ENCODE data around the gene R3HDM2. TPM values are rescaled to one million over a fixed set of nuclear protein-coding genes. Genes with fewer than 3 reads are reported as not detected.
A peak's percentile ranks its signal among the peaks of the same experiment; 100 is the strongest.

Gene R3HDM2
- total RNA-seq, 2 experiments from 2014 or later = 59.0 to 61.7 TPM

- Mint-ChIP-seq H3K9me3 (ENCODE audit: insufficient read depth) (no peaks in the 10 kb centered on the region), H3K27me3 (ENCODE audit: low read depth) (peaks cover 3% of the 10 kb centered on the region), H3K36me3 (ENCODE audit: low read depth) (peaks cover 33% of the 10 kb centered on the region), H3K4me3 (no peak overlapping the region), H3K27ac (peak overlapping the region; percentile 5), H3K4me1 (ENCODE audit: low read depth) (peaks cover 44% of the 10 kb centered on the region)
- no peak for DNase-seq
- CTCF ChIA-PET = interaction anchor here (0.8 to 2.3 kb wide), 4 partner anchors 8 to 14 kb away, joined by 3 to 14 read pairs (median 6); partner anchors contain the start of gene INHBE
- POLR2A ChIA-PET = interaction anchor here (0.6 to 2.4 kb wide), 6 partner anchors 9 to 1120 kb away, joined by 3 to 11 read pairs (median 3); partner anchors contain the start of gene DDIT3
- no peak for ATAC-seq
Observed at GRCh38 chr12:57465747-57466505, 35.1 kb upstream of the R3HDM2 start.

GRCh38 chr12:57465030-57465746 is 34.3 kb upstream of the R3HDM2 start:
- no peaks in the 10 kb centered on the region for H3K9me3 Mint-ChIP-seq (ENCODE audit: insufficient read depth)
- H3K4me1 Mint-ChIP-seq (ENCODE audit: low read depth) = peaks cover 49% of the 10 kb centered on the region
- peak overlapping the region; percentile 13 for H3K27ac Mint-ChIP-seq
- peaks cover 8% of the 10 kb centered on the region for H3K27me3 Mint-ChIP-seq (ENCODE audit: low read depth)
- ChIA-PET CTCF (interaction anchor here (2.1 to 2.3 kb wide), 2 partner anchors 10 to 12 kb away, joined by 8 to 14 read pairs; partner anchors contain the start of gene INHBE), POLR2A (interaction anchor here (0.8 to 2.4 kb wide), 4 partner anchors 10 to 245 kb away, joined by 3 to 11 read pairs (median 4); partner anchors contain the start of gene DDIT3)
- DNase-seq (no peak), ATAC-seq (no peak)
- H3K36me3 Mint-ChIP-seq (ENCODE audit: low read depth) = peaks cover 29% of the 10 kb centered on the region
- no peak overlapping the region for H3K4me3 Mint-ChIP-seq

DNA sequence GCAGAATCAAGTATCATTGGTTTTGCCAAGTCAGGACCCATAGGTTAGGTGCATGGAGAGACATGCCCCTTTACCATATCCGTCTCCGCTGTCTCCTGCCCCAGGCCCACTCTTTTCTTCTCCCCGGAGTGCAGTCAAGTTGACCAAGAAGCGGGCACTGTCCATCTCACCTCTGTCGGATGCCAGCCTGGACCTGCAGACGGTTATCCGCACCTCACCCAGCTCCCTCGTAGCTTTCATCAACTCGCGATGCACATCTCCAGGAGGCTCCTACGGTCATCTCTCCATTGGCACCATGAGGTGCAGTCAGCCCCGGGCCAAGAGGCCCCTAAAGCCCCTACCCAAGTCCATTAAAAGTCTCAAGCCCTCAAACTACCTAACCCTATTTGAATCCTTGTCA is 33.7 kb upstream of the R3HDM2 start:
- no peak for ATAC-seq

DNA sequence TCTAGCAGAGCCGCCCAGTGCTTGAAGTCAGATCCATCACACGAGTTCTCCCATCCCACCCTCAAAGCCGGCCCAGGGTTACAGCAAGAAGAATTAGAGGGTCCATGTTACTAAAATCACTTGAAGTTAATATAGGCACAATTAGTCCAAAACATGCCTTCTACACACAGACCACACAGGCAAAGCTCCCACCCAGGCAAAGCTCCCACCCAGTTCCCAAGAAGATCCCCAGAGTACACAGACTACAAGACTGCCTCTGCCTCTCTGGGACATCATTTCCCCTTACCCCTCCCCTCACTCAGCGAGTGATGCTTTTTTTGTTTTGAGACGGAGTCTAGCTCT is 32.0 kb upstream of the R3HDM2 start:
- POLR2A ChIA-PET = interaction anchor here (1.2 to 6.7 kb wide), 3 partner anchors 9 to 15 kb away, joined by 4 to 74 read pairs (median 11); partner anchors contain the start of gene ARHGAP9
- ATAC-seq = no peak

More for the DNA sequence above, 33.7 kb upstream of the R3HDM2 start:
- H3K4me3 Mint-ChIP-seq = no peak overlapping the region
- H3K36me3 Mint-ChIP-seq (ENCODE audit: low read depth) = peaks cover 25% of the 10 kb centered on the region
- no peaks in the 10 kb centered on the region for H3K9me3 Mint-ChIP-seq (ENCODE audit: insufficient read depth)
- peaks cover 9% of the 10 kb centered on the region for H3K27me3 Mint-ChIP-seq (ENCODE audit: low read depth)
- H3K4me1 Mint-ChIP-seq (ENCODE audit: low read depth) = peaks cover 50% of the 10 kb centered on the region
- no peak overlapping the region for H3K27ac Mint-ChIP-seq
- DNase-seq = no peak
- CTCF ChIA-PET = interaction anchor here (2.3 kb wide), 1 partner anchor 9 kb away, joined by 8 read pairs; the partner anchor contains the start of gene INHBE
- POLR2A ChIA-PET = interaction anchor here (2.4 kb wide), 1 partner anchor 13 kb away, joined by 11 read pairs; no protein-coding TSS in a partner anchor

GRCh38 chr12:57462251-57462911 is 31.5 kb upstream of the R3HDM2 start:
- peak overlapping the region; percentile 83 for H3K4me3 Mint-ChIP-seq
- H3K36me3 Mint-ChIP-seq (ENCODE audit: low read depth) = peaks cover 6% of the 10 kb centered on the region
- DNase-seq = peak; percentile 94
- H3K27ac Mint-ChIP-seq = peak overlapping the region; percentile 80
- ATAC-seq = peak; percentile 78
- H3K4me1 Mint-ChIP-seq (ENCODE audit: low read depth) = peaks cover 63% of the 10 kb centered on the region
- H3K9me3 Mint-ChIP-seq (ENCODE audit: insufficient read depth) = no peaks in the 10 kb centered on the region
- CTCF ChIA-PET = interaction anchor here (0.9 to 3.1 kb wide), 16 partner anchors 10 to 249 kb away, joined by 3 to 57 read pairs (median 3); partner anchors contain the start of genes ARHGAP9 and INHBC
- H3K27me3 Mint-ChIP-seq (ENCODE audit: low read depth) = peaks cover 9% of the 10 kb centered on the region
- POLR2A ChIA-PET = interaction anchor here (1.2 to 6.7 kb wide), 3 partner anchors 9 to 16 kb away, joined by 4 to 74 read pairs (median 11); partner anchors contain the start of gene ARHGAP9

More for the DNA sequence above, 32.0 kb upstream of the R3HDM2 start:
- DNase-seq = no peak
- peaks cover 9% of the 10 kb centered on the region for H3K27me3 Mint-ChIP-seq (ENCODE audit: low read depth)
- peaks cover 62% of the 10 kb centered on the region for H3K4me1 Mint-ChIP-seq (ENCODE audit: low read depth)
- H3K4me3 Mint-ChIP-seq = peak overlapping the region; percentile 83
- CTCF ChIA-PET = interaction anchor here (0.9 to 3.1 kb wide), 11 partner anchors 10 to 249 kb away, joined by 3 to 57 read pairs (median 3); partner anchors contain the start of gene ARHGAP9
- H3K27ac Mint-ChIP-seq = peak overlapping the region; percentile 80
- peaks cover 11% of the 10 kb centered on the region for H3K36me3 Mint-ChIP-seq (ENCODE audit: low read depth)
- H3K9me3 Mint-ChIP-seq (ENCODE audit: insufficient read depth) = no peaks in the 10 kb centered on the region

- Mint-ChIP-seq H3K4me3 (peak overlapping the region; percentile 83), H3K27ac (peak overlapping the region; percentile 69), H3K36me3 (ENCODE audit: low read depth) (peaks cover 1% of the 10 kb centered on the region), H3K4me1 (ENCODE audit: low read depth) (peaks cover 60% of the 10 kb centered on the region), H3K27me3 (ENCODE audit: low read depth) (peaks cover 9% of the 10 kb centered on the region), H3K9me3 (ENCODE audit: insufficient read depth) (no peaks in the 10 kb centered on the region)
- POLR2A ChIA-PET = interaction anchor here (3.4 to 6.7 kb wide), 2 partner anchors 10 to 16 kb away, joined by 11 to 74 read pairs; partner anchors contain the start of gene ARHGAP9
- CTCF ChIA-PET = interaction anchor here (0.9 to 3.1 kb wide), 14 partner anchors 9 to 248 kb away, joined by 3 to 57 read pairs (median 3); partner anchors contain the start of genes ARHGAP9 and INHBC
- DNase-seq (no peak), ATAC-seq (no peak)
Observed at GRCh38 chr12:57461917-57462250, 31.0 kb upstream of the R3HDM2 start.

DNA sequence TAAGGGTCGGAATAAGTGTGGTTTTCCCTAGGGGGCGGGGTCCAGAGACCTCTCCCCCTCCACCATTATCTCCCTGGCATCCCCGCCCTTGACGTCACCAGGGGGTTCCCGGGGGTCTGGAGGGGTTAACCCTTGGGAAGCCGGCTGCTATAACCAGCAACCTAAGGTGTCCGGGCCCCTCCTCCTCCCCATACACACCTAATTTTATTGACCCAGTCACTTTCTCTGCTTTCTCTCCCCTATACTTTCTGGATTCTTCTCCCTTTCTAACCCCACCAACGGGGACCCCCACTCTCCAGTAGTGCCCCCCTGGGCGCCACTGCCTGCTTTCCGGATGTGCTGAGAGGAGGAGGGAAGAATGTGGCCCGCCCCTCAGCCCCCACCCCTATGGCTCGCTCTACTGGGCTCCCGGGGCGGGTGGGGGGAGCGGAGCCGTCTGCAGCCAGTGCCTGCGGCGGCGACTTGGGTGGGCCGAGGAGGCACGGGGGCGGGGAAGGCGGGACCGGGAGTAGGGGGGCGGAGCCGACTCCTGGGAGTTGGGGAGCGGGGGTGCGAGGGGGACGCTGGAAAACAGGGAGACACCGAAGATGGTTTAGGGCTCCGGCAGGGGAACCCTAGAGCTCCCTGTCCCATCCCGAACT is 30.6 kb upstream of the R3HDM2 start:
- H3K27ac Mint-ChIP-seq = peak overlapping the region; percentile 69
- peak overlapping the region; percentile 83 for H3K4me3 Mint-ChIP-seq
- no peaks in the 10 kb centered on the region for H3K36me3 Mint-ChIP-seq (ENCODE audit: low read depth)
- ATAC-seq (no peak), DNase-seq (peak; percentile 51)
- H3K4me1 Mint-ChIP-seq (ENCODE audit: low read depth) = peaks cover 62% of the 10 kb centered on the region
- peaks cover 9% of the 10 kb centered on the region for H3K27me3 Mint-ChIP-seq (ENCODE audit: low read depth)
- CTCF ChIA-PET = interaction anchor here (0.8 to 3.1 kb wide), 12 partner anchors 9 to 219 kb away, joined by 3 to 57 read pairs (median 3); partner anchors contain the start of genes ARHGAP9 and INHBC
- POLR2A ChIA-PET = interaction anchor here (0.6 to 6.7 kb wide), 3 partner anchors 10 to 22 kb away, joined by 3 to 74 read pairs (median 11); partner anchors contain the start of gene ARHGAP9
- no peaks in the 10 kb centered on the region for H3K9me3 Mint-ChIP-seq (ENCODE audit: insufficient read depth)

DNA sequence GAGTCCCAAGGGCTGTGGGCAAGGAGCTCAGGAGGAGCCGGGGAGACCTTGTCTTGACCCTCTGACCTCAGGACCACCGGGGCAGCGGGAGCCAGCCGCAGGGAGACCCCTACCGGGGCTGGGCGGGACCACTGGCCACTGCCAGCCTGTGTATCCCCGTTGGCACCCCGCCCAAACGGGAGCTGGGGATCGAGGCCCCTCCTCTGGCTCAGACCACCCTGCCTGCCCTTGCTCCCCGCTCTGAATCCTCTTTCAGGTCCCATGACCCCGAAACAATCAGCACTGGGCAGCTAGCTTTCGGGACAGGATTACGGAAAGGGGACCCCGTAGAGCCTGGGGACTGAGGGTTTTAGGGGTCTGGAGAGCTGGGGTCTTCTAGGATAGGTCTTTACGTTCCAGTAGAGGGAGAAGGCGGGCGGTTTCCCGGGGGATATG is 30.0 kb upstream of the R3HDM2 start:
- no peak overlapping the region for H3K27ac Mint-ChIP-seq
- H3K9me3 Mint-ChIP-seq (ENCODE audit: insufficient read depth) = no peaks in the 10 kb centered on the region
- H3K27me3 Mint-ChIP-seq (ENCODE audit: low read depth) = peaks cover 9% of the 10 kb centered on the region
- no peaks in the 10 kb centered on the region for H3K36me3 Mint-ChIP-seq (ENCODE audit: low read depth)
- CTCF ChIA-PET = interaction anchor here (0.8 to 2.6 kb wide), 5 partner anchors 12 to 218 kb away, joined by 3 to 12 read pairs (median 4); partner anchors contain the start of gene INHBC
- H3K4me1 Mint-ChIP-seq (ENCODE audit: low read depth) = peaks cover 66% of the 10 kb centered on the region
- POLR2A ChIA-PET = interaction anchor here (0.6 to 6.7 kb wide), 3 partner anchors 11 to 23 kb away, joined by 3 to 74 read pairs (median 11); partner anchors contain the start of gene ARHGAP9
- DNase-seq (no peak), ATAC-seq (no peak)
- peak overlapping the region; percentile 83 for H3K4me3 Mint-ChIP-seq

GRCh38 chr12:57460468-57460784 is 29.6 kb upstream of the R3HDM2 start:
- ATAC-seq = no peak
- peak overlapping the region; percentile 75 for H3K4me3 Mint-ChIP-seq
- no peaks in the 10 kb centered on the region for H3K9me3 Mint-ChIP-seq (ENCODE audit: insufficient read depth)
- H3K27me3 Mint-ChIP-seq (ENCODE audit: low read depth) = peaks cover 9% of the 10 kb centered on the region
- DNase-seq = peak; percentile 49
- POLR2A ChIA-PET = interaction anchor here (3.4 to 6.7 kb wide), 2 partner anchors 11 to 18 kb away, joined by 11 to 74 read pairs; partner anchors contain the start of gene ARHGAP9
- peak overlapping the region; percentile 27 for H3K27ac Mint-ChIP-seq
- peaks cover 71% of the 10 kb centered on the region for H3K4me1 Mint-ChIP-seq (ENCODE audit: low read depth)
- CTCF ChIA-PET = interaction anchor here (0.8 to 2.6 kb wide), 3 partner anchors 13 to 78 kb away, joined by 3 to 12 read pairs (median 7); partner anchors contain the start of gene INHBC
- H3K36me3 Mint-ChIP-seq (ENCODE audit: low read depth) = no peaks in the 10 kb centered on the region

DNA sequence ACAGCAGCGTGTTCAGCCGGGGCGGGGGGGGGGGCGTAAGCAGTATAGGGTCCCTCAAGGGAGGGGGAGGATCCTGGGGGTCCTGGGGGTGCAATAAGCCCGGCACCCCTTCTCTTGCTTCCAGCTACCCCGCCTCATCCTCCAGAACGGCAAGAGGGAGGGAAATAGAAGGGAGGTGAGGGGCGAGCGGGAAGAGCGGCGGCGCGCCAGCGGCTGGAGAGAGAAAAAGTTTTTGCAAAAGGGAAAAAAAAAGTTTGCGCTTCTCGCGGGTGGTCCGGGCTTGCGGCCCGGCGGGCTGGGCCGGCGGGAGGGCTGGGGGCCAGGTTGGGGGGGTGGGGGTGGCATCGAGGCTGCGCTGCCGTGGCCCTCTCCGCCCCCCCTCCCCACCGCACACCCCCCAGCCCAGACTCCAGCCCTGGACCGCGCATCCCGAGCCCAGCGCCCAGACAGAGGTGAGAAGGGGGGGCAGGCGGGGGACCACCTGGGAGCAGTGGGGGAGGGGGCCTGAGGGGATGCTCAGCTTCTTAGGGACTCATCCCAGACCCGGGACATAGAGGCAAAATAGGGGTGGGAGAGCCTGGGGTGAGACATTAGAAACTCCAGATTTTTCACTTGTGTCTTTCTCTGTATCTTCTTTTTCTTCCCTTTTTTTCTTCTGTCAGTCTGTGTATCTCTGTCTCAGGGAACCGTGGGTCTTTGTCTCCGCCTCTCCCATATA is 29.1 kb upstream of the R3HDM2 start, which contains the start of gene GLI1:
Gene GLI1, plus strand, starts transcription at position 36 of the 718 bp plus-strand sequence. CDS start 3,907 bp downstream, outside the sequence.
- Mint-ChIP-seq H3K27me3 (ENCODE audit: low read depth) (peaks cover 9% of the 10 kb centered on the region), H3K9me3 (ENCODE audit: insufficient read depth) (no peaks in the 10 kb centered on the region), H3K27ac (peak within 1 kb of the TSS; percentile 97), H3K36me3 (ENCODE audit: low read depth) (no peaks in the 10 kb centered on the region), H3K4me3 (peak within 1 kb of the TSS; percentile 97), H3K4me1 (ENCODE audit: low read depth) (peaks cover 75% of the 10 kb centered on the region)
- ChIA-PET CTCF (interaction anchor here (0.9 to 2.8 kb wide), 34 partner anchors 11 to 348 kb away, joined by 3 to 48 read pairs (median 6); partner anchors contain the start of genes ARHGAP9, DDIT3, INHBC and NXPH4), POLR2A (interaction anchor here (1.3 to 6.7 kb wide), 4 partner anchors 12 to 234 kb away, joined by 3 to 74 read pairs (median 8); partner anchors contain the start of genes ARHGAP9 and DDIT3)
- ATAC-seq (no peak), DNase-seq (no peak)
